Tibial artery (tissue), 4 donors: ENCODE data around the gene EPHB2.

Source experiments
- DNase-seq, 2 donors: peaks; one replicate each; pipeline ENCODE4 v3.0.0-alpha.2; 2019
- H3K27ac ChIP-seq, 2 donors: fragments of 200-600 bp; sonication (generic) in 1 of 2; 1 replicate in 1 of 2; 2 replicates in 1 of 2; pipeline ENCODE4 v1.5.1; 2018 to 2019; ENCODE audit warnings: mild to moderate bottlenecking in 1 of 2
- H3K27me3 ChIP-seq, 2 donors: fragments of 200-600 bp; sonication (generic) in 1 of 2; one replicate each; pipeline versions ENCODE4 v1.5.1 to v1.6.0; 2016 to 2019
- H3K36me3 ChIP-seq, 3 donors: fragments of 200-600 bp; sonication (generic) in 2 of 3; one replicate each; pipeline ENCODE4 v1.5.1; 2016 to 2019; ENCODE audit warnings: mild to moderate bottlenecking in 2 of 3
- H3K4me1 ChIP-seq, 4 donors: fragments of 200-600 bp; sonication (generic) in 2 of 4; 1 replicate in 3 of 4; 2 replicates in 1 of 4; pipeline ENCODE4 v1.5.1; 2016 to 2019
- H3K4me3 ChIP-seq, 2 donors: fragments of 200-600 bp; sonication (generic) in 1 of 2; 1 replicate in 1 of 2; 2 replicates in 1 of 2; pipeline ENCODE4 v1.5.1; 2018 to 2019; ENCODE audit warnings: mild to moderate bottlenecking in 2 of 2
- H3K9me3 ChIP-seq, 3 donors: fragments of 200-600 bp; sonication (generic) in 1 of 3; one replicate each; pipeline ENCODE4 v1.5.1; 2016 to 2019
- intact Hi-C: fragments of 100-400 bp; cut with DNase I; formaldehyde crosslinking; loops from one replicate; pipeline ENCODE4 v1.15.0; 2023; ENCODE audit warnings: low total_unique reads
- TF ChIP-seq, protein P1 (sequence below), 2 experiments: fragments of 200-600 bp in 1 of 2; fragments of 450-650 bp in 1 of 2; IDR thresholded peaks; one replicate each; pipeline ENCODE4 v1.5.1; 2017 to 2019; ENCODE audit warnings: antibody characterized with exemption in 2 of 2, mild to moderate bottlenecking in 1 of 2, moderate library complexity in 1 of 2

Gene EPHB2

DNA sequence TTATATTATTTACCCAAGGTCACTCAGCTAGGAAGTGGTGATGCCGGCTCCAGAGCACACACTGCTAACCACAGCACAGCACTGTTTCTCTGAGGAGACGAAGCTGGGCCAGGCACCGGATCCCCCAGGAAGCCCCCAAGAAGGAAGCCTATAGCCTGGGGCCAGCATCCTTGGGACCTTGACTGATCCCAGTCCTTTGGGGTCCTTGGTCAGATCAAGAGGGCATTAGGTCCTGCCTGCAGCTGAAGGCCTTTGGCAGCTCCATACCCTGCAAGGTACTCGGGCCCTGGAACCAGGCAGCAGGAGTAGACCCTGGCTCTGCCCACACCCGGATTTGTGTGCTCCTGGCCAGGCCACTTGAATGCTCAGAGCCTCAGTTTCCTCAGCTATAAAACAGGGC, 134.0 kb downstream of the EPHB2 start:
- H3K27ac ChIP-seq = no peak overlapping the region
- no peak for DNase-seq
- H3K36me3 ChIP-seq = no peaks in the 10 kb centered on the region
- TF ChIP-seq, protein P1, sequence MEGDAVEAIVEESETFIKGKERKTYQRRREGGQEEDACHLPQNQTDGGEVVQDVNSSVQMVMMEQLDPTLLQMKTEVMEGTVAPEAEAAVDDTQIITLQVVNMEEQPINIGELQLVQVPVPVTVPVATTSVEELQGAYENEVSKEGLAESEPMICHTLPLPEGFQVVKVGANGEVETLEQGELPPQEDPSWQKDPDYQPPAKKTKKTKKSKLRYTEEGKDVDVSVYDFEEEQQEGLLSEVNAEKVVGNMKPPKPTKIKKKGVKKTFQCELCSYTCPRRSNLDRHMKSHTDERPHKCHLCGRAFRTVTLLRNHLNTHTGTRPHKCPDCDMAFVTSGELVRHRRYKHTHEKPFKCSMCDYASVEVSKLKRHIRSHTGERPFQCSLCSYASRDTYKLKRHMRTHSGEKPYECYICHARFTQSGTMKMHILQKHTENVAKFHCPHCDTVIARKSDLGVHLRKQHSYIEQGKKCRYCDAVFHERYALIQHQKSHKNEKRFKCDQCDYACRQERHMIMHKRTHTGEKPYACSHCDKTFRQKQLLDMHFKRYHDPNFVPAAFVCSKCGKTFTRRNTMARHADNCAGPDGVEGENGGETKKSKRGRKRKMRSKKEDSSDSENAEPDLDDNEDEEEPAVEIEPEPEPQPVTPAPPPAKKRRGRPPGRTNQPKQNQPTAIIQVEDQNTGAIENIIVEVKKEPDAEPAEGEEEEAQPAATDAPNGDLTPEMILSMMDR (IDR thresholded peaks at IDR 0.05) = no peak
- intact Hi-C loops = no loop called here
- H3K27me3 ChIP-seq = peaks cover 0 to 20% of the 10 kb centered on the region in 2 donors
- peaks cover 0 to 8% (median 4%) of the 10 kb centered on the region in 4 donors for H3K4me1 ChIP-seq
- H3K9me3 ChIP-seq = no peaks in the 10 kb centered on the region
- no peak overlapping the region for H3K4me3 ChIP-seq

DNA sequence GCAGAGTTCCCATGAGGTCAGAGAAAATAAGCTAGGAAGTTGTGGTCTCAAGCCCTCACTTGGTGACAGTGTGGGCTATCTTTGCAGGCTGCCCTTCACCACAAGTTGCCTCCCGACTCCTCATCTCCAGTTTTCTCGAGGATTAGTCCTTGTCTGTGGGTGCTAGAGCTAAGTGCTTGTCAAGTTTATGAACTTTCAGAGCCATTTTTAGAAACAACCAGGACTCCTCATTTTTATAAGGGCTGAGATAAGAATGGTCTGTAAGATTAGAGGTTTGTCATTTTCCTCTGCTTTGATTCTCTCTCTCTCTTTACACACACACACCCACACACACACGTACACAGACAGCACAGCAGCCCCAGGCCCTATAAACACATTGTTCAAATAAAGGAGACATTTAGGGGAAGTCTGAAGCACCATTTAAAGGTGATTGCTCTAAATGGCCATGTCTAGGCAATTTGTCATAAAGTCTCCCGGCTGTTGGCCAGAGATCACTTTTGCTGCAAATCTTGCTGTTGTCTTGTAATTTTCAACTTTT, 134.8 kb downstream of the EPHB2 start:
- H3K4me1 ChIP-seq = peaks cover 0 to 8% (median 4%) of the 10 kb centered on the region in 4 donors
- TF ChIP-seq, protein P1 (IDR thresholded peaks at IDR 0.05) = no peak

DNA sequence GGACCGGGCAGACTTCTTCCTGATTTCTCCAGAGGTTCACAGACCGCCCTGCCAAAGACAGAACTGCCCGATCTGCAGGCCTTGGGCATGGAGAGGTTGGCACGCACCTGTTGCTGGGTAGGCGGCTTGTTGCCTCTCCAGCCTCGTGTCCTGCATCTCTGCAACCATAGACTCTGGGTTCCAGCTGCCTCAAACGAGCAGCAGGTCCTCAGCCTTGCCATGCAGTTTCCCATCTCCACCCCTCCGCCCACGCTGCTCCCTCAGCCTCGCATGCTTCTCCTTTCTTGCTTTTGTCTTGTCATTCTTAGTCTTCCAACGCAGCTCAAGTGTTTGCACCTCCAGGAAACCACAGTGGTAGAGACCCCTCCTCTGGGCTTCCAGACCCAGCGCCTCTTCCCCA, 135.8 kb downstream of the EPHB2 start:
- TF ChIP-seq, protein P1 (IDR thresholded peaks at IDR 0.05) = no peak
- no peak for DNase-seq
- Histone ChIP-seq H3K27ac (no peak overlapping the region), H3K27me3 (peaks cover 0 to 20% of the 10 kb centered on the region in 2 donors), H3K36me3 (no peaks in the 10 kb centered on the region), H3K4me3 (no peak overlapping the region), H3K9me3 (no peaks in the 10 kb centered on the region), H3K4me1 (peaks cover 0 to 8% (median 4%) of the 10 kb centered on the region in 4 donors)
- intact Hi-C loops = no loop called here

More for the DNA sequence above, 134.8 kb downstream of the EPHB2 start:
- intact Hi-C loops = no loop called here
- no peak overlapping the region for H3K27ac ChIP-seq
- H3K36me3 ChIP-seq = no peaks in the 10 kb centered on the region
- no peak overlapping the region for H3K4me3 ChIP-seq
- no peak for DNase-seq
- H3K27me3 ChIP-seq = peaks cover 0 to 20% of the 10 kb centered on the region in 2 donors
- H3K9me3 ChIP-seq = no peaks in the 10 kb centered on the region

DNA sequence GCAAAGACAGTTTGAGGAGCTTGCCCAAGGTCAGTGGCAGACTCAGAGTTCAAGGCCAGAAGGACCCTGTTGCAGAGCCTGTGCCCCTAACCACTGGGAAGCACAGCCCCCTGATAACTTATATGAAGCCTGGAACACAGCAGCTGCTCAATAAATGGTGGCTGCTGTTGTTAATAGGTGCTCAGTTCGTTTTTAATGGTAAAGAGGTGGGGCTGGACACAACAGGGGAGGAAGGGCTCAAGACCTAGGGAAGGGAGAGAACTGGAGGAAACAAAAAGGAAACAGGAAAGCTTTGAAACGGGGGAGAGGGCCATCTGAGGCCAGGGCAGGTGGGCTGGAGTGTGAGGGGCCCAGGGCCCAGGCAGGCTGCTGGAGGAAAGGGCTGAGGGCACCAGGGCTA, 136.6 kb downstream of the EPHB2 start:
- no peaks in the 10 kb centered on the region for H3K36me3 ChIP-seq
- H3K27me3 ChIP-seq = peaks cover 0 to 25% of the 10 kb centered on the region in 2 donors
- no peak overlapping the region for H3K27ac ChIP-seq
- TF ChIP-seq, protein P1 (IDR thresholded peaks at IDR 0.05) = no peak
- DNase-seq = no peak
- no peaks in the 10 kb centered on the region for H3K9me3 ChIP-seq
- no peak overlapping the region for H3K4me3 ChIP-seq
- intact Hi-C loops = no loop called here
- peaks cover 0 to under 1% (median under 1%) of the 10 kb centered on the region in 4 donors for H3K4me1 ChIP-seq

DNA sequence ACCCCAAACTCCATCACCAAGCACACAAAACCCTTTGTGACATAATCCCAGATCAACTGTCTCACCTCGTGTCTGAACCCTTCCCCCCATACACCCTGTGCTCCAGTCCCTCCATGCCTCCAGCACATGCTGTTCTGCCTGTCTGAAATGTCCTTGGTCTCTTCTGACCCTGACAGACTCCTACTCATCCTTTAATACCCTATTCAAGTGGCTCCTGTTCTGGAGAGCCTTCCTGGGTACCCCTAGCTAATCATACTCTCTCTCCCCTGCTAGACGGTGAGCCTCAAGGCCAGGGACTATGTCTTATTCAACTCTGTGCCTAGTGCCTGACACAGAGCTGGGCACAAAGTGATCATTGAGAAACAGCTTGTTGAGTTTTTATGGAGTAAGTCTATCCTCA, 137.1 kb downstream of the EPHB2 start:
- Histone ChIP-seq H3K27me3 (peaks cover 0 to 26% of the 10 kb centered on the region in 2 donors), H3K36me3 (no peaks in the 10 kb centered on the region), H3K4me1 (no peaks in the 10 kb centered on the region), H3K9me3 (no peaks in the 10 kb centered on the region), H3K4me3 (no peak overlapping the region), H3K27ac (no peak overlapping the region)
- TF ChIP-seq, protein P1 (IDR thresholded peaks at IDR 0.05) = no peak
- DNase-seq = no peak
- intact Hi-C loops = no loop called here

DNA sequence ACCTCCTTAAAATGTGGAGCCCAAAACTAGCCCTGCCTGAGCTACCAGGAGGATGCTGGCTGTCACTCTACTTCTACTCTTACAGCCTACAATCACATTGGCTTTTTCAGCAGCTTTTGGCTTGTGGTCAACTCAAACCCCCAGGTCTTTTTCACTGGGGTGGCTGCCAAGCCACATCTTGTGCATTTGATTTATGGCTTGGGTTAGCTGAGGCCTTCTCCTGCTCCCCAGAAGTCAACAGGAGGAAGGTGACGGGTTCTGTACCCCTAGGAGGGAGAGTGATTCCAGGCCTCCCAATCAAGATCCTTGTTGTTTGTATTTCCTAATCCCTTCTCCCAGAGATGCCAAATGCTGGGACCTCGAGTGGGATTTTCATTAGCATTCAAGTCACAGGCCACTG, 137.8 kb downstream of the EPHB2 start:
- H3K9me3 ChIP-seq = no peaks in the 10 kb centered on the region
- DNase-seq = no peak
- TF ChIP-seq, protein P1 (IDR thresholded peaks at IDR 0.05) = no peak
- intact Hi-C loops = no loop called here
- H3K4me1 ChIP-seq = no peaks in the 10 kb centered on the region
- no peak overlapping the region for H3K4me3 ChIP-seq
- peaks cover 0 to 29% of the 10 kb centered on the region in 2 donors for H3K27me3 ChIP-seq
- no peak overlapping the region for H3K27ac ChIP-seq
- no peaks in the 10 kb centered on the region for H3K36me3 ChIP-seq
